GM23338 (cell line): ENCODE data around the gene SLC38A8. TPM values are rescaled to one million over a fixed set of nuclear protein-coding genes. Genes with fewer than 3 reads are reported as not detected.

ENCODE experiments used
- ATAC-seq: fragments of 200-7000 bp; cut with Tn5 transposase; 3 replicates; pipeline ENCODE4 v1.9.1; 2020
- DNase-seq: peaks from one replicate; pipeline ENCODE4 v3.0.0-alpha.2; 2015; ENCODE audit warnings: low spot score
- H2AFZ ChIP-seq: fragments of 200-600 bp; sonication (generic); 2 replicates; pipeline ENCODE4 v1.8.0; 2016; ENCODE audit warnings: antibody characterized with exemption, mild to moderate bottlenecking, moderate library complexity
- H3F3A ChIP-seq: fragments of 200-600 bp; sonication (generic); replicated peaks from 2 replicates; pipeline ENCODE4 v1.8.0; 2017; ENCODE audit warnings: antibody characterized with exemption, mixed run types, low read depth
- H3K27ac ChIP-seq: fragments of 200-600 bp; sonication (generic); 2 replicates; pipeline ENCODE4 v1.6.1; 2016; ENCODE audit warnings: low read depth
- H3K27me3 ChIP-seq: fragments of 200-600 bp; sonication (generic); 2 replicates; pipeline ENCODE4 v1.8.0; 2016; ENCODE audit warnings: mild to moderate bottlenecking, mixed run types, moderate library complexity; ENCODE audit not compliant: insufficient read depth
- H3K36me3 ChIP-seq: fragments of 200-600 bp; sonication (generic); 2 replicates; pipeline ENCODE4 v1.8.0; 2016; ENCODE audit warnings: mild to moderate bottlenecking; ENCODE audit not compliant: insufficient read depth
- H3K4me1 ChIP-seq: fragments of 200-600 bp; sonication (generic); 2 replicates; pipeline ENCODE4 v1.8.0; 2016; ENCODE audit warnings: mild to moderate bottlenecking, moderate library complexity; ENCODE audit not compliant: insufficient read depth
- H3K4me2 ChIP-seq: fragments of 200-600 bp; sonication (generic); 2 replicates; pipeline ENCODE4 v1.7.1; 2017; ENCODE audit warnings: mixed run types
- H3K4me3 ChIP-seq: fragments of 200-600 bp; sonication (generic); 2 replicates; pipeline ENCODE4 v1.6.1; 2016; ENCODE audit warnings: mixed run types
- H3K79me2 ChIP-seq: fragments of 200-600 bp; sonication (generic); replicated peaks from 2 replicates; pipeline ENCODE4 v1.8.0; 2017; ENCODE audit warnings: mild to moderate bottlenecking; ENCODE audit not compliant: insufficient read depth
- H3K9me2 ChIP-seq: fragments of 200-600 bp; sonication (generic); 2 replicates; pipeline ENCODE4 v1.8.0; 2017; ENCODE audit not compliant: insufficient read depth
- H4K20me1 ChIP-seq: fragments of 200-600 bp; sonication (generic); replicated peaks from 2 replicates; pipeline ENCODE4 v1.8.0; 2017; ENCODE audit warnings: mild to moderate bottlenecking; ENCODE audit not compliant: insufficient read depth
- H3K27ac Mint-ChIP-seq: 2 replicates; pipeline ENCODE4 v1.8.0; 2020; ENCODE audit warnings: inconsistent platforms, mild to moderate bottlenecking, moderate library complexity, mixed read lengths
- H3K27me3 Mint-ChIP-seq: 3 replicates; pipeline ENCODE4 v1.8.0; 2022; ENCODE audit warnings: low read depth, mild to moderate bottlenecking, moderate library complexity, mixed read lengths, inconsistent platforms; ENCODE audit not compliant: insufficient read depth, poor library complexity
- H3K36me3 Mint-ChIP-seq: 3 replicates; pipeline ENCODE4 v1.8.0; 2021; ENCODE audit warnings: low read depth, mild to moderate bottlenecking, inconsistent platforms, moderate library complexity, mixed read lengths
- H3K4me1 Mint-ChIP-seq: 3 replicates; pipeline ENCODE4 v1.8.0; 2020; ENCODE audit warnings: mild to moderate bottlenecking, inconsistent platforms, mixed read lengths
- H3K4me3 Mint-ChIP-seq: 3 replicates; pipeline ENCODE4 v1.8.0; 2021; ENCODE audit warnings: moderate library complexity, mild to moderate bottlenecking, inconsistent platforms, mixed read lengths
- H3K9me3 Mint-ChIP-seq: 3 replicates; pipeline ENCODE4 v1.8.0; 2020; ENCODE audit warnings: moderate library complexity, mild to moderate bottlenecking, inconsistent platforms, mixed read lengths
- CREB1 ChIP-seq: fragments of 250-450 bp; sonication (Bioruptor Pico); IDR thresholded peaks from 2 replicates; pipeline ENCODE4 v1.5.0; 2020; ENCODE audit warnings: low read depth, mild to moderate bottlenecking, moderate library complexity
- EZH2 ChIP-seq: fragments of 200-600 bp; sonication (generic); IDR thresholded peaks from one replicate; pipeline ENCODE4 v1.8.0; 2017; ENCODE audit warnings: antibody characterized with exemption, mild to moderate bottlenecking, low read depth; ENCODE audit not compliant: unreplicated experiment
- EZH2phosphoT487 ChIP-seq: fragments of 200-600 bp; sonication (generic); IDR thresholded peaks from one replicate; pipeline ENCODE4 v1.8.1; 2018; ENCODE audit warnings: antibody characterized with exemption; ENCODE audit not compliant: unreplicated experiment
- JUNB ChIP-seq: IDR thresholded peaks from one replicate; pipeline ENCODE4 v1.6.1; 2016; ENCODE audit warnings: antibody characterized with exemption; ENCODE audit not compliant: unreplicated experiment
- NANOG ChIP-seq: IDR thresholded peaks from 2 replicates; pipeline ENCODE4 v1.6.1; 2016; ENCODE audit warnings: antibody characterized with exemption, borderline replicate concordance
- POLR2AphosphoS5 ChIP-seq: IDR thresholded peaks from 2 replicates; pipeline ENCODE4 v1.6.1; 2016; ENCODE audit warnings: antibody characterized with exemption, low read depth
- STAT1 ChIP-seq: IDR thresholded peaks from one replicate; pipeline ENCODE4 v1.6.1; 2016; ENCODE audit warnings: antibody characterized with exemption; ENCODE audit not compliant: unreplicated experiment
- ZNF114 ChIP-seq: fragments of 250-450 bp; sonication (Bioruptor Pico); IDR thresholded peaks from 2 replicates; pipeline ENCODE4 v1.5.0; 2020; ENCODE audit warnings: mild to moderate bottlenecking, moderate library complexity
- ZNF331 ChIP-seq: fragments of 250-450 bp; sonication (Bioruptor Pico); IDR thresholded peaks from 2 replicates; pipeline ENCODE4 v1.5.0; 2020; ENCODE audit warnings: low read depth, mild to moderate bottlenecking, moderate library complexity
- ZNF462 ChIP-seq: fragments of 250-450 bp; sonication (Bioruptor Pico); IDR thresholded peaks from 2 replicates; pipeline ENCODE4 v1.5.0; 2020; ENCODE audit warnings: mild to moderate bottlenecking, moderate library complexity
- polyA plus RNA-seq: library from polyadenylated mRNA; unstranded; fragments of >200 nt; fragmentation: Nextera tagmentation; extraction: Ambion mirVana; gene quantifications from 2 replicates; pipeline ENCODE4 v1.2.1, GENCODE V29; 2016
- total RNA-seq: library from RNA; depleted of rRNA; stranded (reverse); fragments of >200 nt; shearing (Covaris generic); gene quantifications from 2 replicates; pipeline ENCODE4 v1.2.3, GENCODE V29; 2014
- TF ChIP-seq, protein P1 (sequence below), 2 experiments: fragments of 200-600 bp in 1 of 2; sonication (generic) in 1 of 2; conservative IDR thresholded peaks; 2 replicates each; pipeline versions ENCODE4 v1.5.1 to v1.6.1; 2016 to 2017; ENCODE audit warnings: antibody characterized with exemption in 2 of 2, low read depth in 2 of 2, mild to moderate bottlenecking in 2 of 2, moderate library complexity in 1 of 2
- TF ChIP-seq, protein P2 (sequence below): IDR thresholded peaks from 2 replicates; pipeline ENCODE4 v1.6.1; 2016; ENCODE audit warnings: antibody characterized with exemption
- TF ChIP-seq, protein P3 (sequence below): IDR thresholded peaks from one replicate; pipeline ENCODE4 v1.6.1; 2018; ENCODE audit warnings: antibody characterized with exemption; ENCODE audit not compliant: unreplicated experiment

Gene SLC38A8
- total and polyA plus RNA-seq, 2 experiments from 2014 or later = not detected

DNA sequence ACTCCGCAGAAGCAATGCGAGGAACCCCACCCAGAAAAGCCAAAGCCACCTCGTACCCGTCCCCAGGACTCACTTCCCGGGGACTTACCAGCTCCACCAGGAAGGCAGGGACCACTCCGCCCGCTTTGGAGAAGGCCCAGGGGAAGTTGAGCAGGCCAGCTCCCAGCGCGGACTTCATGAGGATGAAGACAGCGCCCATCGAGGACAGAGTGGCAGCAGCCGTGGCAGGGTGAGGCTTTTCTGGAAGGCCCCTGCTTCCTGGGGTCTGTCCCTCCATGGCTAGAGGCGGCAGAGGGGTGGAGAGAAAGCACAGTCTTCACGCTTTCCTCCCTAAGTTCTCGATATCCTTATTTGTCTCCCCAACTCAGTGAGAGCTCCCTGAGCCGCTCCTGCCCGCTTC lies 714 bp downstream of the SLC38A8 start:
- Histone ChIP-seq H3K4me2 (no peak overlapping the region), H3F3A (no peaks in the 10 kb centered on the region), H3K27me3 (no peaks in the 10 kb centered on the region)

More for the DNA sequence above, 714 bp downstream of the SLC38A8 start:
- H3K4me1 ChIP-seq = peaks cover 7% of the 10 kb centered on the region; the same call in 1 of the 2 replicates
- no peak for ATAC-seq
- H3K27ac Mint-ChIP-seq = no peak overlapping the region
- no peak overlapping the region for H3K27ac ChIP-seq
- H3K4me3 Mint-ChIP-seq = no peak overlapping the region
- H3K36me3 ChIP-seq = no peaks in the 10 kb centered on the region
- H3K9me3 Mint-ChIP-seq = no peaks in the 10 kb centered on the region
- TF ChIP-seq ZNF462 (CRISPR knock-in tag) (no peak), ZNF114 (CRISPR knock-in tag) (no peak), CREB1 (no peak), EZH2 (no peak), ZNF331 (no peak), EZH2phosphoT487 (no peak), NANOG (no peak), POLR2AphosphoS5 (no peak), STAT1 (no peak), JUNB (no peak)
- TF ChIP-seq, protein P1, sequence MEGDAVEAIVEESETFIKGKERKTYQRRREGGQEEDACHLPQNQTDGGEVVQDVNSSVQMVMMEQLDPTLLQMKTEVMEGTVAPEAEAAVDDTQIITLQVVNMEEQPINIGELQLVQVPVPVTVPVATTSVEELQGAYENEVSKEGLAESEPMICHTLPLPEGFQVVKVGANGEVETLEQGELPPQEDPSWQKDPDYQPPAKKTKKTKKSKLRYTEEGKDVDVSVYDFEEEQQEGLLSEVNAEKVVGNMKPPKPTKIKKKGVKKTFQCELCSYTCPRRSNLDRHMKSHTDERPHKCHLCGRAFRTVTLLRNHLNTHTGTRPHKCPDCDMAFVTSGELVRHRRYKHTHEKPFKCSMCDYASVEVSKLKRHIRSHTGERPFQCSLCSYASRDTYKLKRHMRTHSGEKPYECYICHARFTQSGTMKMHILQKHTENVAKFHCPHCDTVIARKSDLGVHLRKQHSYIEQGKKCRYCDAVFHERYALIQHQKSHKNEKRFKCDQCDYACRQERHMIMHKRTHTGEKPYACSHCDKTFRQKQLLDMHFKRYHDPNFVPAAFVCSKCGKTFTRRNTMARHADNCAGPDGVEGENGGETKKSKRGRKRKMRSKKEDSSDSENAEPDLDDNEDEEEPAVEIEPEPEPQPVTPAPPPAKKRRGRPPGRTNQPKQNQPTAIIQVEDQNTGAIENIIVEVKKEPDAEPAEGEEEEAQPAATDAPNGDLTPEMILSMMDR (conservative IDR thresholded peaks at IDR 0.05; ENCODE audit: low read depth in 2 of 2) = no peak
- TF ChIP-seq, protein P2, sequence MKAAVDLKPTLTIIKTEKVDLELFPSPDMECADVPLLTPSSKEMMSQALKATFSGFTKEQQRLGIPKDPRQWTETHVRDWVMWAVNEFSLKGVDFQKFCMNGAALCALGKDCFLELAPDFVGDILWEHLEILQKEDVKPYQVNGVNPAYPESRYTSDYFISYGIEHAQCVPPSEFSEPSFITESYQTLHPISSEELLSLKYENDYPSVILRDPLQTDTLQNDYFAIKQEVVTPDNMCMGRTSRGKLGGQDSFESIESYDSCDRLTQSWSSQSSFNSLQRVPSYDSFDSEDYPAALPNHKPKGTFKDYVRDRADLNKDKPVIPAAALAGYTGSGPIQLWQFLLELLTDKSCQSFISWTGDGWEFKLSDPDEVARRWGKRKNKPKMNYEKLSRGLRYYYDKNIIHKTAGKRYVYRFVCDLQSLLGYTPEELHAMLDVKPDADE = no peak
- TF ChIP-seq, protein P3, sequence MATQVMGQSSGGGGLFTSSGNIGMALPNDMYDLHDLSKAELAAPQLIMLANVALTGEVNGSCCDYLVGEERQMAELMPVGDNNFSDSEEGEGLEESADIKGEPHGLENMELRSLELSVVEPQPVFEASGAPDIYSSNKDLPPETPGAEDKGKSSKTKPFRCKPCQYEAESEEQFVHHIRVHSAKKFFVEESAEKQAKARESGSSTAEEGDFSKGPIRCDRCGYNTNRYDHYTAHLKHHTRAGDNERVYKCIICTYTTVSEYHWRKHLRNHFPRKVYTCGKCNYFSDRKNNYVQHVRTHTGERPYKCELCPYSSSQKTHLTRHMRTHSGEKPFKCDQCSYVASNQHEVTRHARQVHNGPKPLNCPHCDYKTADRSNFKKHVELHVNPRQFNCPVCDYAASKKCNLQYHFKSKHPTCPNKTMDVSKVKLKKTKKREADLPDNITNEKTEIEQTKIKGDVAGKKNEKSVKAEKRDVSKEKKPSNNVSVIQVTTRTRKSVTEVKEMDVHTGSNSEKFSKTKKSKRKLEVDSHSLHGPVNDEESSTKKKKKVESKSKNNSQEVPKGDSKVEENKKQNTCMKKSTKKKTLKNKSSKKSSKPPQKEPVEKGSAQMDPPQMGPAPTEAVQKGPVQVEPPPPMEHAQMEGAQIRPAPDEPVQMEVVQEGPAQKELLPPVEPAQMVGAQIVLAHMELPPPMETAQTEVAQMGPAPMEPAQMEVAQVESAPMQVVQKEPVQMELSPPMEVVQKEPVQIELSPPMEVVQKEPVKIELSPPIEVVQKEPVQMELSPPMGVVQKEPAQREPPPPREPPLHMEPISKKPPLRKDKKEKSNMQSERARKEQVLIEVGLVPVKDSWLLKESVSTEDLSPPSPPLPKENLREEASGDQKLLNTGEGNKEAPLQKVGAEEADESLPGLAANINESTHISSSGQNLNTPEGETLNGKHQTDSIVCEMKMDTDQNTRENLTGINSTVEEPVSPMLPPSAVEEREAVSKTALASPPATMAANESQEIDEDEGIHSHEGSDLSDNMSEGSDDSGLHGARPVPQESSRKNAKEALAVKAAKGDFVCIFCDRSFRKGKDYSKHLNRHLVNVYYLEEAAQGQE = no peak
- H2AFZ ChIP-seq = no peak overlapping the region
- peaks cover 22% of the 10 kb centered on the region for H3K4me1 Mint-ChIP-seq
- DNase-seq = no peak
- no peaks in the 10 kb centered on the region for H3K36me3 Mint-ChIP-seq
- peaks cover 14% of the 10 kb centered on the region for H3K27me3 Mint-ChIP-seq
- no peak overlapping the region for H3K4me3 ChIP-seq
- no peaks in the 10 kb centered on the region for H4K20me1 ChIP-seq
- H3K79me2 ChIP-seq = no peaks in the 10 kb centered on the region
- H3K9me2 ChIP-seq = no peaks in the 10 kb centered on the region
